ENCODE results near the gene KIAA0408.

- TF ChIP-seq MAX (IDR thresholded peaks at IDR 0.05) (no peak), FOSL1 (IDR thresholded peaks at IDR 0.05; ENCODE audit: low read depth) (no peak), CTCF (IDR thresholded peaks at IDR 0.05 in 2 of 3, conservative IDR thresholded peaks at IDR 0.05 in 1 of 3; ENCODE audit: borderline replicate concordance in 1 of 3, insufficient read depth in 1 of 3, low read depth in 2 of 3, low read length in 2 of 3) (no peak), SP1 (IDR thresholded peaks at IDR 0.05; ENCODE audit: low read depth) (no peak), POLR2A (IDR thresholded peaks at IDR 0.05; ENCODE audit: borderline replicate concordance, extremely low read depth, insufficient read depth, insufficient read length) (no peak), ZBTB33 (IDR thresholded peaks at IDR 0.05; ENCODE audit: extremely low read depth, insufficient replicate concordance, low read length) (no peak), YY1 (IDR thresholded peaks at IDR 0.05; ENCODE audit: extremely low read depth, insufficient replicate concordance, low read depth, low read length) (no peak), EZH2 (IDR thresholded peaks at IDR 0.05) (no peak), POLR2AphosphoS5 (IDR thresholded peaks at IDR 0.05; ENCODE audit: low read depth, low read length) (no peak), ATF3 (IDR thresholded peaks at IDR 0.05) (no peak), RAD21 (IDR thresholded peaks at IDR 0.05; ENCODE audit: low read depth) (no peak), EZH2phosphoT487 (IDR thresholded peaks at IDR 0.05; ENCODE audit: borderline replicate concordance) (no peak), SIN3A (IDR thresholded peaks at IDR 0.05; ENCODE audit: low read depth) (no peak)
Observed at GRCh38 chr6:127415096-127415495, 44.1 kb downstream of the KIAA0408 start.
